Natural killer cell (primary cell): ENCODE measurements around the gene SLC49A3. TPM values are rescaled to one million over a fixed set of nuclear protein-coding genes. Genes with fewer than 3 reads are reported as not detected.
"Not testable (repeated sequence)": the region's sequence is repeated elsewhere in the genome, so short reads cannot be mapped to it uniquely, and the experiment has no call there.

Experiments
- ATAC-seq, 3 donors: fragments of 150-1000 bp in 2 of 3; fragments of 200-7000 bp in 1 of 3; cut with Tn5 transposase; 1 replicate in 1 of 3; 2 replicates in 2 of 3; pipeline ENCODE4 v1.10.0; 2021; ENCODE audit warnings: mild to moderate bottlenecking in 2 of 3, moderate library complexity in 2 of 3
- DNase-seq, 2 donors: peaks; one replicate each; pipeline versions ENCODE4 v3.0.0 to v3.0.0-alpha.2; 2013 to 2021; ENCODE audit warnings: mixed read lengths in 1 of 2
- H3K27ac ChIP-seq: one replicate; pipeline ENCODE4 v1.5.1; 2013; ENCODE audit warnings: mild to moderate bottlenecking, low read length
- H3K27me3 ChIP-seq: one replicate; pipeline ENCODE4 v1.6.1; 2013; ENCODE audit warnings: low read length; ENCODE audit not compliant: control insufficient read depth, insufficient read depth
- H3K36me3 ChIP-seq: one replicate; pipeline ENCODE4 v1.6.1; 2013; ENCODE audit warnings: low read length; ENCODE audit not compliant: control insufficient read depth, insufficient read depth
- H3K4me1 ChIP-seq: one replicate; pipeline ENCODE4 v1.6.1; 2013; ENCODE audit warnings: low read length; ENCODE audit not compliant: control insufficient read depth, insufficient read depth
- H3K4me3 ChIP-seq: one replicate; pipeline ENCODE4 v1.5.1; 2013; ENCODE audit warnings: low read length
- H3K9me3 ChIP-seq: one replicate; pipeline ENCODE4 v1.6.1; 2013; ENCODE audit warnings: low read length; ENCODE audit not compliant: control insufficient read depth, insufficient read depth
- H3K27ac Mint-ChIP-seq, 2 donors: one replicate each; pipeline ENCODE4 v1.8.0; 2022; ENCODE audit warnings: mild to moderate bottlenecking in 2 of 2, mixed read lengths in 2 of 2, moderate library complexity in 1 of 2
- H3K27me3 Mint-ChIP-seq, 2 donors: one replicate each; pipeline ENCODE4 v1.8.0; 2022; ENCODE audit warnings: low read depth in 2 of 2, mixed read lengths in 2 of 2
- H3K36me3 Mint-ChIP-seq: one replicate; pipeline ENCODE4 v1.8.0; 2022; ENCODE audit warnings: mixed read lengths
- H3K4me1 Mint-ChIP-seq, 2 donors: one replicate each; pipeline ENCODE4 v1.8.0; 2022; ENCODE audit warnings: mixed read lengths in 2 of 2
- H3K4me3 Mint-ChIP-seq: one replicate; pipeline ENCODE4 v1.8.0; 2022; ENCODE audit warnings: mild to moderate bottlenecking, moderate library complexity, mixed read lengths
- H3K9me3 Mint-ChIP-seq, 2 donors: one replicate each; pipeline ENCODE4 v1.8.0; 2022; ENCODE audit warnings: mixed read lengths in 2 of 2
- CTCF ChIP-seq: fragments of 200-600 bp; IDR thresholded peaks from one replicate; pipeline ENCODE4 v1.8.0; 2022; ENCODE audit warnings: antibody characterized with exemption
- WGBS: methylation state at CpG from one replicate; pipeline ENCODE4 v1.1.7; 2013; ENCODE audit warnings: missing lambda C conversion rate; ENCODE audit not compliant: insufficient coverage; 5-methylcytosine and 5-hydroxymethylcytosine counted together
- intact Hi-C: fragments of 100-400 bp; cut with micrococcal nuclease; formaldehyde crosslinking; loops from one replicate; pipeline ENCODE4 v1.14.2; 2022
- total RNA-seq, 4 donors: library from RNA; stranded (reverse); fragments of 120-200 nt in 1 of 4; gene quantifications; one replicate each; pipeline versions ENCODE4 v1.2.3 to v1.2.4, GENCODE V29; 2013 to 2022

SLC49A3 gene
- total RNA-seq, 3 donors from 2014 or later (not counting 1 experiment from before 2014, with no cell fraction given), result 10.0 to 14.9 (median 10.4) TPM

DNA sequence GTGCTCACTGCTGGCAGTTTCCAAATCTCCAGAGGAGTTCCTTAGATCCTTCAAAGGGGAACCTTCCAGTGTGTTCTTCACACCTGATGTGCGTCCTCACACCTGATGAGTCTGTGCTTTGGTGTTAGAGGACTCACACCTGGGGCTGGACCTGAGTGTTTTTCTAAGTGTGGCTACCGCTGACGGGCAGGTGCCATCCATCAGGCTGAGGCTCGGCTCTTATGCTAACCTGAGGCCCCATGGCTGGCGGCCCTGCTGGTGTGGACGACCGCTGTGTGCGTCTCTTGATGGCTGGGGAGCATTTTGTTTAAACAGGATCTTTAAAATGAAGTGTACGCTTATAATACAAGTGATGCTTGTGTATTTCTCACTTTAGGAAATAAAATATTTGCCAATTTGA lies 45.1 kb upstream of the SLC49A3 start:
- DNase-seq (no peak), ATAC-seq (no peak)
- 97% methylated on average over 9 of the region's 9 CpGs for WGBS
- no peak overlapping the region for H3K4me3 ChIP-seq
- no peak overlapping the region for H3K27ac Mint-ChIP-seq
- H3K9me3 ChIP-seq, result no peaks in the 10 kb centered on the region
- H3K9me3 Mint-ChIP-seq, result no peaks in the 10 kb centered on the region
- H3K4me1 ChIP-seq, result no peaks in the 10 kb centered on the region
- H3K36me3 Mint-ChIP-seq, result no peaks in the 10 kb centered on the region
- no peak for TF ChIP-seq CTCF
- peaks cover 45% of the 10 kb centered on the region for H3K36me3 ChIP-seq
- no peaks in the 10 kb centered on the region for H3K4me1 Mint-ChIP-seq
- H3K27ac ChIP-seq, result no peak overlapping the region
- H3K4me3 Mint-ChIP-seq, result no peak overlapping the region
- no peaks in the 10 kb centered on the region for H3K27me3 Mint-ChIP-seq
- intact Hi-C loops, result no loop called here
- H3K27me3 ChIP-seq, result no peaks in the 10 kb centered on the region

GRCh38 chr4:733631-733980 lies 44.7 kb upstream of the SLC49A3 start:
- Mint-ChIP-seq H3K27me3 (no peaks in the 10 kb centered on the region), H3K4me3 (no peak overlapping the region), H3K36me3 (no peaks in the 10 kb centered on the region), H3K4me1 (no peaks in the 10 kb centered on the region), H3K27ac (no peak overlapping the region), H3K9me3 (no peaks in the 10 kb centered on the region)
- ATAC-seq (no peak), DNase-seq (no peak)
- no peak overlapping the region for H3K27ac ChIP-seq
- whole genome bisulfite sequencing, result 96% methylated on average over 18 of the region's 18 CpGs
- TF ChIP-seq CTCF, result no peak
- H3K27me3 ChIP-seq, result no peaks in the 10 kb centered on the region
- intact Hi-C loops, result no loop called here
- no peaks in the 10 kb centered on the region for H3K9me3 ChIP-seq
- peaks cover 45% of the 10 kb centered on the region for H3K36me3 ChIP-seq
- H3K4me3 ChIP-seq, result no peak overlapping the region
- H3K4me1 ChIP-seq, result no peaks in the 10 kb centered on the region

DNA sequence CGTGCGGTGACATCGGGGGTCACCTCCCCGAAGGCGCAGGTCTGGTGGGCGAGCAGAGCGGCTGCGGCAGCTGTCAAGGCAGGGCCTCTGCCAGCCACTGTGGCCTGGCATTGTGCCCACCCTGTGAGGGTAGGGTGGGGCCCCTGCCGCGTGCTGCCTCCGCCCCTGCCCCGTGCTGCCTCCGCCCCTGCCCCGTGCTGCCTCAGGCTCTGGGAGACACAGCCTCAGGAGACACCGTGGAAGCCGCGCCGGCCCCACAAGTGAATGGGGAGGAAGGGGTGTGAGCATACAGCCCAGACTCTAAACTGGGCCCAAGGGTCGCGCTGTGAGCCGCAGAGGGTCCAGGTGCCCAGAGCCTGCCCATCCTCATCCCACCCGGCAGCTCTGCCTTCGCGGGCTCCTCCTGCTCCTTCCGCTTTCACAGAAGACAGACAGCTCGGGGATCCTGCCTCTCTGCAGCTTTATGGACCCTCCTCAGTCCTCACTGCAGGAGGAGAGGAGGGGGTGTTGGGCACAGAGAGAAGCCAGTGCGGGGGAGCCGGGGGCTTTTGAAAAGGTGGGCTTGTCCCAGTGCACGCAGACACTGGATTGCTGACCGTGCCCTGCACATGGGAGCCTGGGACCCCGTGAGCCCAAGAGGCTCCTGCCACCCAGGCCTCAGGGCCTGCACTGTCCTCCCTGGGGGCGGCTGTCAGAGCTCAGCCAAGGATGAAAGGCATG lies 44.1 kb upstream of the SLC49A3 start:
- no peak for TF ChIP-seq CTCF
- 86% methylated on average over 32 of the region's 32 CpGs for WGBS
- no peak overlapping the region for H3K4me3 ChIP-seq
- no peak overlapping the region for H3K27ac ChIP-seq
- H3K27me3 ChIP-seq, result no peaks in the 10 kb centered on the region
- peaks cover 44% of the 10 kb centered on the region for H3K36me3 ChIP-seq
- Mint-ChIP-seq H3K4me3 (no peak overlapping the region), H3K27ac (no peak overlapping the region), H3K27me3 (no peaks in the 10 kb centered on the region), H3K36me3 (no peaks in the 10 kb centered on the region), H3K9me3 (no peaks in the 10 kb centered on the region), H3K4me1 (peaks cover 0 to under 1% of the 10 kb centered on the region in 2 donors)
- intact Hi-C loops, result no loop called here
- no peak for DNase-seq
- ATAC-seq, result no peak
- H3K4me1 ChIP-seq, result no peaks in the 10 kb centered on the region
- H3K9me3 ChIP-seq, result no peaks in the 10 kb centered on the region

DNA sequence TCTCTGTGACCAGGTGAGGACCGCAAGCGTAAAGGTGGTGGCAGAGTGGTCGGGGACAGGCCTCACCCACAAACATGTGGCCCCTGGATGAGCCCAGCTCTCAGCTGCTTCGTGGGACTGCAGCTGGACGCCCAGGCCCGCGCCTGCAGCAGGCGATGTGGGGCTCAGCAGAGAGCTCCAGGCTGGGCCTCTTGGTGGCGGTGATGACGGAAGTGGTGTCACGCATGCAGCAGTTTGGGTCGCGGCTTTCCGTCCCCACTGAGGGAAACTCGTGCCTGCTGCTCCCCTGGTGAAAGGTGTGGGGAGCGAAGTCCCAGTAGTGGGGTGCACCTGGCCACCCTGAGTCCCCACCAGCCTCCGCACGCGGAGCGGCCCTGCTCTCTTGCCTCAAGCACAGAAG lies 43.5 kb upstream of the SLC49A3 start:
- no peaks in the 10 kb centered on the region for H3K36me3 Mint-ChIP-seq
- 93% methylated on average over 20 of the region's 20 CpGs for WGBS
- H3K27me3 ChIP-seq, result no peaks in the 10 kb centered on the region
- DNase-seq (no peak), ATAC-seq (no peak)
- TF ChIP-seq CTCF, result no peak
- peaks cover 5 to 7% of the 10 kb centered on the region in 2 donors for H3K4me1 Mint-ChIP-seq
- H3K27ac ChIP-seq, result no peak overlapping the region
- H3K4me3 ChIP-seq, result no peak overlapping the region
- intact Hi-C loops, result no loop called here
- no peaks in the 10 kb centered on the region for H3K9me3 Mint-ChIP-seq
- no peaks in the 10 kb centered on the region for H3K9me3 ChIP-seq
- no peak overlapping the region for H3K4me3 Mint-ChIP-seq
- no peaks in the 10 kb centered on the region for H3K27me3 Mint-ChIP-seq
- H3K27ac Mint-ChIP-seq, result no peak overlapping the region
- no peaks in the 10 kb centered on the region for H3K4me1 ChIP-seq
- H3K36me3 ChIP-seq, result peaks cover 39% of the 10 kb centered on the region

GRCh38 chr4:731954-732353 lies 43.0 kb upstream of the SLC49A3 start:
- H3K27ac ChIP-seq, H3K9me3 Mint-ChIP-seq, DNase-seq, H3K36me3 Mint-ChIP-seq, H3K4me1 ChIP-seq, H3K4me1 Mint-ChIP-seq, H3K4me3 ChIP-seq, intact Hi-C loops, H3K9me3 ChIP-seq, H3K27me3 ChIP-seq, H3K4me3 Mint-ChIP-seq, H3K27me3 Mint-ChIP-seq, H3K27ac Mint-ChIP-seq, ATAC-seq: not testable (repeated sequence)
- peaks cover 37% of the 10 kb centered on the region for H3K36me3 ChIP-seq
- 90% methylated on average over 6 of the region's 27 CpGs for WGBS
